Caco-2 (cell line): Measurements from ENCODE around the gene CPEB3. TPM values are rescaled to one million over a fixed set of nuclear protein-coding genes. Genes with fewer than 3 reads are reported as not detected.

ENCODE experiments used
- BruUV-seq: library from RNA; stranded (reverse); fragments of 400-500 nt; replicated peaks from 2 replicates; lab custom pipeline; 2021; lab: Mats Ljungman, UMichigan
- CTCF ChIA-PET: fragments of 300-600 bp; sonication (Branson Sonifier 250); formaldehyde crosslinking; loops from one replicate; lab custom pipeline; 2022; ENCODE audit warnings: antibody characterized with exemption; lab: Charles Lee
- POLR2A ChIA-PET: fragments of 300-600 bp; sonication (Branson Sonifier 250); formaldehyde crosslinking; loops from one replicate; lab custom pipeline; 2022; ENCODE audit warnings: antibody characterized with exemption; lab: Charles Lee
- DNase-seq, 2 experiments: peaks; one replicate each; pipeline versions ENCODE4 v3.0.0 to v3.0.0-alpha.2; 2020 to 2022
- H3K27me3 ChIP-seq: replicated peaks from 2 replicates; pipeline ENCODE4 v1.6.0; 2011; ENCODE audit warnings: low read length; ENCODE audit not compliant: control insufficient read depth, insufficient read depth
- H3K36me3 ChIP-seq: 2 replicates; pipeline ENCODE4 v1.5.1; 2011; ENCODE audit warnings: low read length; ENCODE audit not compliant: control insufficient read depth, insufficient read depth
- H3K4me1 ChIP-seq: fragments of 250-450 bp; sonication (Bioruptor Pico); 2 replicates; pipeline ENCODE4 v1.5.1; 2020; ENCODE audit warnings: mild to moderate bottlenecking
- H3K4me3 ChIP-seq: 2 replicates; pipeline ENCODE4 v1.5.1; 2011; ENCODE audit warnings: low read depth, mild to moderate bottlenecking, control low read depth, low read length
- H3K9me3 ChIP-seq: fragments of 250-450 bp; sonication (Bioruptor Pico); 2 replicates; pipeline ENCODE4 v1.5.1; 2020; ENCODE audit warnings: mild to moderate bottlenecking, moderate library complexity
- H3K27ac Mint-ChIP-seq: one replicate; pipeline ENCODE4 v1.8.0; 2022; ENCODE audit warnings: mixed read lengths; ENCODE audit not compliant: unreplicated experiment
- H3K27me3 Mint-ChIP-seq: one replicate; pipeline ENCODE4 v1.8.0; 2022; ENCODE audit warnings: mixed read lengths; ENCODE audit not compliant: insufficient read depth, unreplicated experiment
- H3K36me3 Mint-ChIP-seq: one replicate; pipeline ENCODE4 v1.8.0; 2022; ENCODE audit warnings: mild to moderate bottlenecking, mixed read lengths; ENCODE audit not compliant: insufficient read depth, unreplicated experiment
- H3K4me1 Mint-ChIP-seq: one replicate; pipeline ENCODE4 v1.8.0; 2022; ENCODE audit warnings: low read depth, mixed read lengths; ENCODE audit not compliant: unreplicated experiment
- H3K4me3 Mint-ChIP-seq: one replicate; pipeline ENCODE4 v1.8.0; 2022; ENCODE audit warnings: mild to moderate bottlenecking, moderate library complexity, mixed read lengths; ENCODE audit not compliant: unreplicated experiment
- H3K9me3 Mint-ChIP-seq: one replicate; pipeline ENCODE4 v1.8.0; 2022; ENCODE audit warnings: mixed read lengths; ENCODE audit not compliant: unreplicated experiment
- CTCF ChIP-seq, 2 experiments: fragments of 200-600 bp in 1 of 2; IDR thresholded peaks; 1 replicate in 1 of 2; 2 replicates in 1 of 2; pipeline versions ENCODE4 v1.5.1 to v1.8.0; 2011 to 2022; ENCODE audit warnings: antibody characterized with exemption in 1 of 2, control low read depth in 1 of 2, inconsistent platforms in 1 of 2, low read depth in 1 of 2, low read length in 1 of 2, mild to moderate bottlenecking in 1 of 2, moderate library complexity in 1 of 2; ENCODE audit not compliant: insufficient read depth in 1 of 2, severe bottlenecking in 1 of 2, unreplicated experiment in 1 of 2
- intact Hi-C: fragments of 100-400 bp; cut with micrococcal nuclease; formaldehyde crosslinking; loops from one replicate; pipeline ENCODE4 v1.10.0; 2022; ENCODE audit not compliant: unreplicated experiment
- total RNA-seq: library from RNA; stranded (reverse); gene quantifications from 2 replicates; pipeline ENCODE4 v1.2.3, GENCODE V29; 2022

CPEB3 gene
- total RNA-seq, 1 experiment from 2014 or later = 2.3 TPM

- peaks cover 26% of the 10 kb centered on the region for H3K36me3 Mint-ChIP-seq
- H3K27me3 Mint-ChIP-seq = no peaks in the 10 kb centered on the region
- no TSS peak for BruUV-seq
- intact Hi-C loops = no loop called here
- no peaks in the 10 kb centered on the region for H3K27me3 ChIP-seq
- H3K36me3 ChIP-seq = no peaks in the 10 kb centered on the region; the same call in 1 of the 2 replicates
- no peak overlapping the region for H3K27ac Mint-ChIP-seq
- TF ChIP-seq CTCF (IDR thresholded peaks at IDR 0.05; ENCODE audit: insufficient read depth in 1 of 2, low read depth in 1 of 2, low read length in 1 of 2, severe bottlenecking in 1 of 2, unreplicated experiment in 1 of 2) = no peak
- no peaks in the 10 kb centered on the region for H3K9me3 Mint-ChIP-seq
- no peaks in the 10 kb centered on the region for H3K4me1 Mint-ChIP-seq
- ChIA-PET CTCF (no interaction called here), POLR2A (no interaction called here)
- DNase-seq = no peak
- no peak overlapping the region for H3K4me3 ChIP-seq
- no peak overlapping the region for H3K4me3 Mint-ChIP-seq
- H3K9me3 ChIP-seq = no peaks in the 10 kb centered on the region
- H3K4me1 ChIP-seq = no peaks in the 10 kb centered on the region
Measured at GRCh38 chr10:92304061-92304460, 13.2 kb upstream of the CPEB3 start.

GRCh38 chr10:92303096-92303495 is 12.2 kb upstream of the CPEB3 start:
- H3K9me3 Mint-ChIP-seq = no peaks in the 10 kb centered on the region
- Histone ChIP-seq H3K9me3 (no peaks in the 10 kb centered on the region), H3K27me3 (no peaks in the 10 kb centered on the region), H3K36me3 (no peaks in the 10 kb centered on the region), H3K4me1 (no peaks in the 10 kb centered on the region), H3K4me3 (no peak overlapping the region)
- intact Hi-C loops = no loop called here
- peaks cover 21% of the 10 kb centered on the region for H3K36me3 Mint-ChIP-seq
- POLR2A ChIA-PET = no interaction called here
- no peak for TF ChIP-seq CTCF (IDR thresholded peaks at IDR 0.05; ENCODE audit: insufficient read depth in 1 of 2, low read depth in 1 of 2, low read length in 1 of 2, severe bottlenecking in 1 of 2, unreplicated experiment in 1 of 2)
- no peaks in the 10 kb centered on the region for H3K27me3 Mint-ChIP-seq
- BruUV-seq = no TSS peak
- CTCF ChIA-PET = interaction anchor here (0.5 kb wide), 1 partner anchor 544 kb away, joined by 5 read pairs; no protein-coding TSS in a partner anchor
- no peak overlapping the region for H3K27ac Mint-ChIP-seq
- DNase-seq = no peak
- no peak overlapping the region for H3K4me3 Mint-ChIP-seq
- no peaks in the 10 kb centered on the region for H3K4me1 Mint-ChIP-seq

GRCh38 chr10:92298487-92298886 is 7.6 kb upstream of the CPEB3 start:
- no peak overlapping the region for H3K27ac Mint-ChIP-seq
- H3K4me3 Mint-ChIP-seq = no peak overlapping the region
- no peaks in the 10 kb centered on the region for H3K4me1 Mint-ChIP-seq
- no TSS peak for BruUV-seq
- DNase-seq = no peak
- H3K9me3 Mint-ChIP-seq = no peaks in the 10 kb centered on the region
- H3K9me3 ChIP-seq = no peaks in the 10 kb centered on the region
- intact Hi-C loops = no loop called here
- peaks cover 36% of the 10 kb centered on the region for H3K36me3 Mint-ChIP-seq
- H3K4me1 ChIP-seq = no peaks in the 10 kb centered on the region
- H3K36me3 ChIP-seq = no peaks in the 10 kb centered on the region; the same call in 1 of the 2 replicates
- ChIA-PET CTCF (no interaction called here), POLR2A (no interaction called here)
- no peak overlapping the region for H3K4me3 ChIP-seq
- no peaks in the 10 kb centered on the region for H3K27me3 ChIP-seq
- no peaks in the 10 kb centered on the region for H3K27me3 Mint-ChIP-seq
- TF ChIP-seq CTCF (IDR thresholded peaks at IDR 0.05; ENCODE audit: insufficient read depth in 1 of 2, low read depth in 1 of 2, low read length in 1 of 2, severe bottlenecking in 1 of 2, unreplicated experiment in 1 of 2) = no peak
